22Rv1 (cell line): ENCODE data around the gene SPAG17.

Experiments used
- CTCF ChIP-seq: fragments of 450-650 bp; IDR thresholded peaks from 2 replicates; pipeline ENCODE4 v1.5.1; 2017; ENCODE audit warnings: mild to moderate bottlenecking
- ZFX ChIP-seq: fragments of 450-650 bp; IDR thresholded peaks from 2 replicates; pipeline ENCODE4 v1.6.1; 2017; ENCODE audit warnings: antibody characterized with exemption, borderline replicate concordance

GRCh38 chr1:118132000-118132399 lies 53.0 kb downstream of the SPAG17 start:
- TF ChIP-seq CTCF (no peak), ZFX (no peak)
